Stimulated activated CD8-positive, alpha-beta memory T cell treated with anti-CD3 and anti-CD28 coated beads, Interleukin-2, amount 100 ng/mL, for 48 hours (primary cell): ENCODE results near the gene SCAF8.
"Not testable (repeated sequence)": the region's sequence is repeated elsewhere in the genome, so short reads cannot be mapped to it uniquely, and the experiment has no call there.

Source experiments
- DNase-seq, 2 donors: peaks; one replicate each; pipeline ENCODE4 v3.0.0-alpha.2; 2020; ENCODE audit warnings: low read depth in 2 of 2

Gene SCAF8

GRCh38 chr6:154783229-154783628 is 50.0 kb downstream of the SCAF8 start:
- no peak for DNase-seq

- no peak for DNase-seq
These were observed 51.9 kb downstream of the SCAF8 start for GRCh38 chr6:154785075-154785474.

GRCh38 chr6:154786144-154786868 is 53.1 kb downstream of the SCAF8 start:
- DNase-seq, result no peak

- DNase-seq, result no peak
These were observed 58.5 kb downstream of the SCAF8 start for GRCh38 chr6:154791556-154792317.

- DNase-seq, result no peak
These were observed 59.1 kb downstream of the SCAF8 start for GRCh38 chr6:154792325-154792724.

GRCh38 chr6:154792761-154793160 is 59.5 kb downstream of the SCAF8 start:
- no peak for DNase-seq

GRCh38 chr6:154796484-154796883 is 63.3 kb downstream of the SCAF8 start:
- DNase-seq, result no peak

- no peak for DNase-seq
These were observed 64.6 kb downstream of the SCAF8 start for GRCh38 chr6:154797857-154798256.

GRCh38 chr6:154800338-154800737 is 67.1 kb downstream of the SCAF8 start:
- DNase-seq, result no peak

GRCh38 chr6:154805288-154805911 is 72.2 kb downstream of the SCAF8 start:
- DNase-seq, result no peak

- no peak for DNase-seq
These were observed 73.6 kb downstream of the SCAF8 start for GRCh38 chr6:154806804-154807203.

GRCh38 chr6:154811663-154812062 is 78.4 kb downstream of the SCAF8 start:
- not testable (repeated sequence) for DNase-seq

- DNase-seq, result no peak
These were observed 80.8 kb downstream of the SCAF8 start for GRCh38 chr6:154814063-154814462.

- DNase-seq, result no peak
These were observed 83.0 kb downstream of the SCAF8 start for GRCh38 chr6:154815938-154816820.

- no peak for DNase-seq
These were observed 87.9 kb downstream of the SCAF8 start for GRCh38 chr6:154821099-154821498.

GRCh38 chr6:154821638-154822037 is 88.4 kb downstream of the SCAF8 start:
- no peak for DNase-seq

- DNase-seq, result no peak
These were observed 89.8 kb downstream of the SCAF8 start for GRCh38 chr6:154822947-154823558.

GRCh38 chr6:154824076-154824475 is 90.9 kb downstream of the SCAF8 start:
- no peak for DNase-seq

GRCh38 chr6:154829970-154830369 is 96.8 kb downstream of the SCAF8 start:
- DNase-seq, result no peak

- DNase-seq, result no peak
These were observed 97.6 kb downstream of the SCAF8 start for GRCh38 chr6:154830771-154831170.

- no peak for DNase-seq
These were observed 102.1 kb downstream of the SCAF8 start for GRCh38 chr6:154835307-154835706.
